HG03460 (cell line): ENCODE results near the gene SBDS.
"Not testable (repeated sequence)": the region's sequence is repeated elsewhere in the genome, so short reads cannot be mapped to it uniquely, and the experiment has no call there.

Source experiments
- ATAC-seq: cut with Tn5 transposase; IDR thresholded peaks from one replicate; pipeline ENCODE4 v1.9.1; 2021; ENCODE audit not compliant: unreplicated experiment

SBDS gene

GRCh38 chr7:66996444-66997191 is 1.2 kb upstream of the SBDS start, which contains the start of gene TYW1:
Gene TYW1, plus strand, starts transcription at chr7:66996833. Its CDS starts 146 bp downstream, at chr7:66996979.
- peak; percentile 82 for ATAC-seq

GRCh38 chr7:66994691-66995049 is 716 bp downstream of the SBDS start:
- ATAC-seq: peak; percentile 35

- ATAC-seq: not testable (repeated sequence)
Observed at GRCh38 chr7:66994051-66994450, 1.3 kb downstream of the SBDS start.

- ATAC-seq: not testable (repeated sequence)
Observed at GRCh38 chr7:66989552-66989951, 5.8 kb downstream of the SBDS start.

- ATAC-seq: not testable (repeated sequence)
Observed at GRCh38 chr7:66980336-66980735, 15.1 kb downstream of the SBDS start.

- not testable (repeated sequence) for ATAC-seq
Observed at GRCh38 chr7:66979013-66979412, 16.4 kb downstream of the SBDS start.

- ATAC-seq: not testable (repeated sequence)
Observed at GRCh38 chr7:66978312-66978711, 17.1 kb downstream of the SBDS start.

GRCh38 chr7:66974986-66975590 is 20.3 kb downstream of the SBDS start:
- ATAC-seq: no peak

- no peak for ATAC-seq
Observed at GRCh38 chr7:66970310-66970709, 25.1 kb downstream of the SBDS start.

GRCh38 chr7:66969001-66969400 is 26.4 kb downstream of the SBDS start:
- not testable (repeated sequence) for ATAC-seq

- no peak for ATAC-seq
Observed at GRCh38 chr7:66967029-66967428, 28.4 kb downstream of the SBDS start.

GRCh38 chr7:66964411-66964810 is 31.0 kb downstream of the SBDS start:
- no peak for ATAC-seq

GRCh38 chr7:66961096-66961495 is 34.3 kb downstream of the SBDS start:
- ATAC-seq: no peak

GRCh38 chr7:66960192-66960591 is 35.2 kb downstream of the SBDS start:
- no peak for ATAC-seq

- no peak for ATAC-seq
Observed at GRCh38 chr7:66958538-66959350, 36.6 kb downstream of the SBDS start.

GRCh38 chr7:66957595-66958290 is 37.6 kb downstream of the SBDS start:
- ATAC-seq: no peak

- ATAC-seq: no peak
Observed at GRCh38 chr7:66953044-66953427, 42.4 kb downstream of the SBDS start.

GRCh38 chr7:66952343-66953043 is 42.9 kb downstream of the SBDS start:
- no peak for ATAC-seq

GRCh38 chr7:66950763-66951162 is 44.6 kb downstream of the SBDS start:
- ATAC-seq: no peak

GRCh38 chr7:66950311-66950710 is 45.1 kb downstream of the SBDS start:
- ATAC-seq: no peak
